MV-4-11 (cell line): ENCODE results near the gene C5orf15.
"Not testable (repeated sequence)": the region's sequence is repeated elsewhere in the genome, so short reads cannot be mapped to it uniquely, and the experiment has no call there.

Source experiments
- DNase-seq: peaks from one replicate; lab custom pipeline; 2025; lab: John Stamatoyannopoulos, UW

C5orf15 gene

GRCh38 chr5:133994297-133994989, 26.0 kb upstream of the C5orf15 start:
- no peak for DNase-seq

GRCh38 chr5:133993185-133993936, 24.9 kb upstream of the C5orf15 start:
- DNase-seq: no peak

GRCh38 chr5:133992429-133993155, 24.2 kb upstream of the C5orf15 start:
- DNase-seq: no peak

- no peak for DNase-seq
Measured at GRCh38 chr5:133991171-133991910, 22.9 kb upstream of the C5orf15 start.

- DNase-seq: no peak
Measured at GRCh38 chr5:133990396-133990795, 22.0 kb upstream of the C5orf15 start.

- no peak for DNase-seq
Measured at GRCh38 chr5:133985540-133986180, 17.2 kb upstream of the C5orf15 start.

- DNase-seq: no peak
Measured at GRCh38 chr5:133983674-133984073, 15.2 kb upstream of the C5orf15 start.

GRCh38 chr5:133981714-133982113, 13.3 kb upstream of the C5orf15 start:
- no peak for DNase-seq

GRCh38 chr5:133980652-133981051, 12.2 kb upstream of the C5orf15 start:
- no peak for DNase-seq

GRCh38 chr5:133978943-133979342, 10.5 kb upstream of the C5orf15 start:
- DNase-seq: no peak

- no peak for DNase-seq
Measured at GRCh38 chr5:133977858-133978257, 9.4 kb upstream of the C5orf15 start.

GRCh38 chr5:133977161-133977787, 8.8 kb upstream of the C5orf15 start:
- peak; percentile 7 for DNase-seq

GRCh38 chr5:133975546-133975945, 7.1 kb upstream of the C5orf15 start:
- not testable (repeated sequence) for DNase-seq

- no peak for DNase-seq
Measured at GRCh38 chr5:133974142-133974541, 5.7 kb upstream of the C5orf15 start.

GRCh38 chr5:133970325-133970909, 2.0 kb upstream of the C5orf15 start:
- DNase-seq: no peak

GRCh38 chr5:133969654-133970324, 1.4 kb upstream of the C5orf15 start:
- no peak for DNase-seq

GRCh38 chr5:133967698-133968203, 674 bp downstream of the C5orf15 start:
- DNase-seq: peak; percentile 12

GRCh38 chr5:133967124-133967523, 1.3 kb downstream of the C5orf15 start:
- DNase-seq: no peak

GRCh38 chr5:133966090-133966489, 2.3 kb downstream of the C5orf15 start:
- DNase-seq: no peak
